GM21526 (cell line): ENCODE results near the gene ILF3.
"Not testable (repeated sequence)": the region's sequence is repeated elsewhere in the genome, so short reads cannot be mapped to it uniquely, and the experiment has no call there.

Source experiments
- ATAC-seq: cut with Tn5 transposase; IDR thresholded peaks from one replicate; pipeline ENCODE4 v1.9.1; 2021; ENCODE audit warnings: moderate library complexity; ENCODE audit not compliant: unreplicated experiment, low FRiP score

ILF3 gene

DNA sequence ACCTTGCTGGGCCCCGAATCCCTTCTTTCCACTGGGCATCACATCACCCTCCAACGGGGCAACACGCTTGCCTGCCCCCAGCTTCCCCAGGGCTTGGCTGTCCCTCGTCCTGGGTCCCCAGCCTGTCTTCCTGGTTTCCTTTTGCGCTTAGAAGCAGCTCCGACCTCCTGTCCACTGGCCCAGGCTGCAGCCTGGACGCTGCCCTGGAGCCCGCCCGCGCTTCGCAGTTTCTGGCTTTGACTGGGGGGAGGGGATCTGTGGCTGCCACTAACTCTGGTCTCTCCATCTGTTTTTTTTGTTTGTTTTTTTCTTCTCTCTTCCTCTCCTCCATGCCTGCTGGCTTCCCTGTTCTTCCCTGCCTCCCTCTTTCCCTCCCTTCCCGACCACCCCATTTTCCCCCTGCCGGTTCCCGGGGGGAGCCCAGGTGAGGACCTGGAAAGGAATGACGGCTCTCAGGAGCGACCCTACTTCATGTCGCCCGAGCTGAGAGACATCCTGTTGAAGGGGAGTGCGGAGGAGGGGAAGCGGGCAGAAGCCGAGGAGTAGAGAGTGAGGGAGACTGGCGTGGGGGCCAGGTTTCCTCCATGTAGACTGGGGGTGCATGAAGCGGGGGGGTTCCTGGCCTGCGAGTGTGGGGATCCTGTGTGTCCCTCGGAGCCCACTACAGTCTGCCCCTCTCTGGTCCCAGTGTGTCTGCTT is 11.5 kb upstream of the ILF3 start:
- no peak for ATAC-seq

DNA sequence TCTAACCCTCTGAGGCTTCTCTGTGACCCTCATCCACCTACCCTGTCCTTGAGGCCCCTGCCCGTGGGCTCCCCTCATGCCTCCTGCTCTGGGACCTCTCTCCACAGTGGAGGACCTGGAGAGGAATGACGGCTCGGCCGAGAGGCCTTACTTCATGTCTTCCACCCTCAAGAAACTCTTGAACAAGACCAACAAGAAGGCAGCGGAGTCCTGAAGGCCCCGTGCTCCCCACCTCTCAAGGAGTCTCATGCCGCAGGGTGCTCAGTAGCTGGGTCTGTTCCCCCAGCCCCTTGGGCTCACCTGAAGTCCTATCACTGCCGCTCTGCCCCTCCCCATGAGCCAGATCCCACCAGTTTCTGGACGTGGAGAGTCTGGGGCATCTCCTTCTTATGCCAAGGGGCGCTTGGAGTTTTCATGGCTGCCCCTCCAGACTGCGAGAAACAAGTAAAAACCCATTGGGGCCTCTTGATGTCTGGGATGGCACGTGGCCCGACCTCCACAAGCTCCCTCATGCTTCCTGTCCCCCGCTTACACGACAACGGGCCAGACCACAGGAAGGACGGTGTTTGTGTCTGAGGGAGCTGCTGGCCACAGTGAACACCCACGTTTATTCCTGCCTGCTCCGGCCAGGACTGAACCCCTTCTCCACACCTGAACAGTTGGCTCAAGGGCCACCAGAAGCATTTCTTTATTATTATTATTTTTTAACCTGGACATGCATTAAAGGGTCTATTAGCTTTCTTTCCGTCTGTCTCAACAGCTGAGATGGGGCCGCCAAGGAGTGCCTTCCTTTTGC is 10.8 kb upstream of the ILF3 start:
- ATAC-seq, result no peak

DNA sequence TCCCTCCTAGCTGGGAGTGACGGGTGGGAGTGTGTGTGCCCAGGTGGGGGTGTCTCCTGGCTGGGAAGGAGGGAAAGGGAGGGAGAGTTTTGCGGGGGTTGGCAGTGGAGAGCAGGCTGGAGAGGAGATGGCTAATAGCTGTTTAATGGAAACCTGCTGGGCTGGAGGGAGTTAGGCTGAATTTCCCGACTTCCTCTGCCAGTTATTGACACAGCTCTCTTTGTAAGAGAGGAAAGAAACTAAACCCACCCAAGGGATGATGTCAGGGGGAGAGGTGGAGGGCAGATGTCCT is 10.2 kb upstream of the ILF3 start:
- no peak for ATAC-seq

DNA sequence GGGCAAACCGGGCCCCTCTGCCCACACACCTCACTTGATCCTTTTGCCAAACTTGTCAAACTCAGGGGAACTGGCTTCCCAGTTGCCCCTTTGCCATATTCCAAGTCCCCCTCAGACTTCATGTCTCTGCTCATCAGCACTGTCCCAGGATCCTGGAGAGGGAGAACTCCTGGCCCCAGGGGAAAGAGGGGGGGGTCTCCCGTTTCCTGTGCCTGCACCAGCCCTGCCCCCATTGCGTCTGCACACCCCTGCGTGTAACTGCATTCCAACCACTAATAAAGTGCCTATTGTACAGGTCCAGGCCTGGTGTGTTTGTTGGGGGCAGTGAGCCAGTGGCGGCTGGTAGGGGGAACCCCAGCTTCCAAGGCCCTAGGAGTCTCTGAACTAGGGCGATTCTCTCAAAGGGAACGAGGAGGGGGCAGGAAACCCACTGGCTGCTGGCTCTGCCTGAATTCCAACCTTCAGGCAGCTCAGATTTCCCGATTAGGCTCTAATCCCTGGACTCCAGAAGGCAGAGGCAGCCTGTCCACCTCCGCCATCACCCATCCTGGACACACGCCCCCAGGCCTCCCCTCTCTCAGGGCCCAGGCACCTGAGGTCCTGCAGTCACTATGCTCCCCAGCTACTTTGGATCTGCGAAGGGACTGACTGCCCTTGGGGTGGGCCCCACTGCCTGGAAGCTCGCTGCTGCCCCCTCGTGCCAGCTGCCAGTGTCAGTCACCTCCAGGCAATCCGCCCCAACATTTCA is 9.7 kb upstream of the ILF3 start:
- ATAC-seq, result no peak

DNA sequence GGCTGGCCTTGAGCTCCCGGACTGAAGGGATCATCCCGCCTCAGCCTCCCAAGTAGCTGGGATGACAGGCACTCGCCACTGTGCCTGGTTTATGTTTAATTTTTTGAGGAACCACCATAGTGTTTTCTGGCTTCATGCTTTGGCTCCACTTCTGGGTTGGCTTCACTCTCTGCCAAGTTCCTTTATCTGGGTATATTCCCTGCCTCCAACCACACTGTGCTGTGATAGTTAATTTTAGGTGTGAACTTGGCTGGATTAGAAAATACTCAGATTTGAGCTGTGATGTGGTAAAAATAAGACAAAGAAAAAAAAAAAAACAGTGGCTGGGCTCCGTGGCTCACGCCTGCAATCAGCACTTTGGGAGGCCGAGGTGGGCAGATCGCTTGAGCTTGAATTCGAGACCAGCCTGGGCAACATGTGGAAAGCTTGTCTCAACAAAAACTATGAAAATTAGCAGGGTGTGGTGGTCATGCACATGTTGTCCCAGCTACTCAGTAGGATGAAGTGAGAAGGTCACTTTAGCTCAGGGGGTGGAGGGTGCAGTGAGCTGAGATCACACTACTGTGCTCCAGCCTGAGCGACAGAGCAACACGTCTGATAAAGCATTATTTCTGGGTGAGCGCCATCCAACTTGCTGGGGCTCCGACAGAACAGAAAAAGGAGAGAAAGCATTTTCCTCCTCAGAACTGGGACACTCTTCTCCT is 7.5 kb upstream of the ILF3 start:
- no peak for ATAC-seq

DNA sequence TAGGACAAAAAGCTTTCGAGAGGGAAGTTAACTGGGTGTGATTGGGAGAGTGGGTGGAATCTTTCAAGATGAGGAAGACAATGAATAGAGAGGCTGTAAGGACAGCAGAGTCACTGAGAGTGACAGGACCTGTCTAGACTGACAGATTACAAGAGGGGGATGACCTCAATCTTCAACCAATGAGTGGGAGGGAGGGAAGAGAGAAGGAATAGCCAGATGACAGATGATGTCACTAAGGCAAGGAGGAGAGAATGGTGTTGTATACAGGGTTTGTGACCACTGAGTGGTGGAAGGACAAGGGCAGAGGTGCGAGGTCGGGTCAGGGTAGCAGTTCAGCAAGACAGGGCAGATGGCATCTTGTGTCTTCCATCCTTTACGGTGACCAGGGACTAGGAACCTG is 5.8 kb upstream of the ILF3 start:
- ATAC-seq, result no peak

DNA sequence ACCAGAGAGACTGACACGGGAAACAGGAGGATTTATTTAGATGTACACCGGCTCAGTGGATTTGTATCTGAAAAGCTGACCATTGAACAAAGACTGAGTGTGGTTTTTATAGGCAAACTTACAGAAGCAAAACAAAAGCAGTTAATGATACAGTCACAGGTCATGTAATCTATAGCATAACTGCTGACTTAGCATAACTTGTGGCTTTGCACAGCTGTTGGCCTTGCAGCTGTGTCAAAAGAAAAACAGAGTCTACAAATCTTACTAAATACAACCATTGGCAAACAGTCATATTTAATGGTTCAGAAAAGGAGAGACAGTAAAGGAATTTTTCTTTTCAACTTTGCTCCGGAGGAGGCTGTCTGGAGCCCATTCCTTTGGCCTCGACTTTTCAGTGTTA is 2.3 kb upstream of the ILF3 start:
- ATAC-seq, result no peak

DNA sequence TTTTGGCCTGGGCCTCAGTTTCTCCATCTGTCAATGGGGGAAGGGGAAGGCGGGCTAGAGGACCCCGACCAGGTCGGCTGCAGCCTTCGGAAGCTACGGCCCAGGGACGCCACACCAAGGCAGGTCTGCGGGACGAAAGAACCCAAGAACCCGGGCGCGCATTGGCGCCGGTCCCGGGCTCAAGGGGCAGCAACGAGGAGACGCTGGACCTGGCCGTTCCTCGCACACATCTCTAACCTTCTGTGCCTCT is 739 bp upstream of the ILF3 start:
- ATAC-seq, result no peak

DNA sequence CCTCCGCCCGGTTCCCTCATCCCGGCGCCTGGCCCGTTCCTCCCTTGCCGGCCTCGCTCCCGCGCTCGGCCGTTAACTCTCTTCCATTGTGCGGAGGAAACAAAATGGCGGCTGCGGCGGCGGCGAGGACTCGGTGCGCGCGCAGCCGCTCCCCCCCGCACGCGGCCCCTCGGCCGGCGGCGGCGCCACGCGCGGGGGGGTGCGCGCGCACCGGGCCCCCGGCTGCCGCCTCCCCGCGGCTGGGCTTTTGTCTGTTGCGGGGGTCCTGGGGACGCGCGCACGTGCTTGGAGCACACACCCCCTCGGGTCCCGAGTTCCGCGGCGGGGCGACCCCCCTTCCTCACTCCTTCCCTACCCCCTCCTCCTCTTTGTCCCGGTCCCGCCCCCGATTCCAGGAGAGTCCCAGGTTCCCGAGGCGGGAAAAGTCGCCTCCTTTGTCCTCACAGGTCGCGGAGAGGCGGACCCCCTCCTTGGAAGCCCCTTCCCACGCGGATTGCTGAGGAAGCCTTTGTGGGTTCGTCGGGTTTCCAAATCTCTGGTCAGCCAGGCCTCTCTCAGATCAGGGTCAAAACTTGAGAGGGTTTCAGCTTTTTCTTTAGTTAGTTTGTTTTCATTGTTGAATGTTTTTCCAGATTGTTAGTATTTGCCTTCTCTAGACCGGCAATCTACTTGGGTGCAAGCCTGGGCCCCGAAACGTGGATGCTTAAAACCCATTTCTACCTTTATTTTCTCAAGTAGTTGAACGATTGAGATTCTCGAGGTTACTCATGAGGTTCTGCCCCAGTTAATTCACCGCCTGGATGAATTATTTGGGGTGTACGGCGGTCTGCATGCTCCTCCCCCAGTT is 687 bp downstream of the ILF3 start:
- no peak for ATAC-seq

DNA sequence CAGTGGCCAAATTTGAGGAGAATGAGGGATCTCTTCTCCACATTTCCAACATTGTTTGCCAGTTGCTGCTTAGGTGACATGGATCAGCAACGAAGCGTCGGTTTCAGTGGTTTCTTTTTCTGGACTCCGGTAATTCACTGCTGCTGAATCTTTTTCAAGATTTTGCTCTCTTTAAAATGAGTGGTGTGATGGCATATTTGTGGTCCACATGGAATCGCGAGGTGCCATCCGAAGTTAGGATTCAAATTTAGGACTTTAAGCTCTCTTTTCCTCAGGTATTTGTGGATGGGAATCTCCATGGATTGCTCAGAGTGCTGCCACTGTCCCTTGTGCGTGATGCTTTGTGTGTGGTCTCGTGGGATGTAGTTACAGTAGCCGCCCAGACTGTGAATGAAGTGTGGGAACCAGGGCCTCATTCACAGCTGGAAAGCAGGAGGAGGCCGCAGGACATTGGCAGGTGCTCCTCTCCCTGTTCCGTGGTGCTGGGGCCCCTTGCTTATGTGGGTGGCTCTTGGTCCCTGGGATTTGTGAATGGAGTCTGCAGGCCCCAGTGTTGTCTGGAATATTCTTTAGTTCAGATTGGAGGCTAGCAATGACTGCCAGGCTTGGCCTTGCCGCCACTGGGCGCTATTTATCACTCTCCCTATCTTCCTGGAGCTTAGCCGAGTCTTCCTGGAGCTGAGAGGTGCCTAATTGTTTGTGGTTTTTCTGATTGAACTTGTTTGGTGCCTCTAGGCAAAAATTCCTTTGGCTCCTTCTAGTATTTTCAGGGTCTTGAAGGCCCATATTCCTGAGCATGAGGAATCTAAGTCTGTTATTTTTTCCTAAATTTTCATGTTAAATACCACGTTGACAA is 1.5 kb downstream of the ILF3 start:
- ATAC-seq, result no peak

DNA sequence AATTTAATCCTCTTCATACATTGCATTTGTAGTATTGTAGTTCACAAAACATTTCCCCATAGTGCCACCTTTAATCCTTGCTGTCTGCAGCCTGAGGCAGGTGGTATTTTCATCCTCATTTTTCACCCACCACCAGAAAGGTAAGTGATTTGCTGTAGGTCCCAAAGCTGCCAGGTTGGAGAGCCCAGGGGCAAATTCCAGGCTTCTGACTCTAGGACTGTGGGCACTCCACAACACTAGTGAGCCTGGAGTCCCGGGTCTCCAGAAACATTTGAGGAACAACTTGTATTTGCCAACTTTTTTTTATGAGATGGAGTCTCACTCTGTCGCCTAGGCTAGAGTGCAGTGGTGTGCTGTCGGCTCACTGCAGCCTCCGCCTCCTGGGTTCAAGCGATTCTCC is 6.2 kb downstream of the ILF3 start:
- no peak for ATAC-seq

DNA sequence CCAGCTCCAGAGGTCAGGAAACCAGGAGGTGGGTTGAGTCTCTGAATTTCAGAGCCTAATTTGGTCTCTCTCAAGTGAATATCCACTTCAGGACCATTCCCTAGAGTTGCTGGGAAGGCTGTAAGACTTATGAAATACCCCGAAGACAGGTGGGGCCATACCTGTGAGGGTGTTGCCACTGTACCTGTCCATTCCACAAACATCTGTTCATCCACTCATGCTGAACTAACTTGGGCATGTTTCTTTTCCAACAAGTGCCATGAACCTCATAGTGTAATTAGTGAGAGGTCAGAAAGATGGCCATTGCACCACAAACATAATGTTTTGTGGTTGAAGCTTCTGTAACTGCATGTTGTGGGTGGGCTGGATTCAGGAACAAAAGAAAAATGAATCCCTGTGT is 7.8 kb downstream of the ILF3 start:
- no peak for ATAC-seq

DNA sequence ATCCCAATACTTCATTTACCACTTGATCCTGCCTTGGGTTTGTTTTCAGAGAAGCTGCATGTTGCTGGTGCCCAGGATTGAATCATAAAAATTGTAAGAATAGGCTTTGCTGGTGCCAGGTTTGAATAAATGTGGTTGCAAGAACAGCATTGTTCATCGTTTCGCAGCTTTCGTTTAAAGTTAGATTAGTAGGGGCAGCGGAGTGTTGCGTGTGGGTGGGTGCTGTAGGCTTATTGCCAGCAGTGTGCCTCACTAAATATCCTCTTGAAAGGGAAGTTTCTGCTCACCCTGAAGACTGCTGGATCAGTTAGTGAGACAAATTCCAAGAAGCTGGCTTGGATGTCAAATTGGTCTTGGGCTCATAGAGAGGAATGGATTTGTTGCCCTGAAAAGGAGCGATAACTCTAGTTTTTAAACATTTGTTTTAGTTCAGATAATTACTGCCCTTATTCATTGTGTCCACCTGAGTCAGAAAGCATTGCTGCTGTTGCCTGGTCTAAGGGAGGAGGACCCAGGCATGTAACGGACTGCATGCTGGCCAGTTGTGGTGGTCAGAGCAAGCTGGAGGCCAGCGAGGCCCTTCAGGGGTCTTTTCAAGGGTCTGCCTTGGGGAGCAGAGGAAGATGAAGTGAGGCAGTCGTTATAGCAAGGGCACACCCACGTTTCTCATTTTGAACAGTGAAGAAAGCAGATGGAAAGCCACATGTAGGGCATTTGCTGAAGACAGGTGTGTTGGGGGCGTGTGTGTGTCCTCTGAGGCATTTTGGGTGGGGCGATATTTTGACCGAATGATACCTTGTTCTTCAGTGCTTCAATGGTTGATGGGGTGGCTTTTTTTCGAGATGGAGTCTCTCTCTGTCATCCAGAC is 8.5 kb downstream of the ILF3 start:
- no peak for ATAC-seq

DNA sequence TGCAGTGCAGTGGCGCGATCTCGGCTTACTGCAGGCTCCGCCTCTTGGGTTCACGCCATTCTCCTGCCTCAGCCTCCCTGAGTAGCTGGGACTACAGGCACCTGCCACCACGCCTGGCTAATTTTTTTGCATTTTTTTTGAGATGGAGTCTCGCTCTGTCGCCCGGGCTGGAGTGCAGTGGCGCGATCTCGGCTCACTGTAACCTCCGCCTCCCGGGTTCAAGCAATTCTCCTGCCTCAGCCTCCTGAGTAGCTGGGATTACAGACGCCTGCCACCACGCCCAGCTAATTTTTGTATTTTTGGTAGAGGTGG is 9.1 kb downstream of the ILF3 start:
- not testable (repeated sequence) for ATAC-seq

DNA sequence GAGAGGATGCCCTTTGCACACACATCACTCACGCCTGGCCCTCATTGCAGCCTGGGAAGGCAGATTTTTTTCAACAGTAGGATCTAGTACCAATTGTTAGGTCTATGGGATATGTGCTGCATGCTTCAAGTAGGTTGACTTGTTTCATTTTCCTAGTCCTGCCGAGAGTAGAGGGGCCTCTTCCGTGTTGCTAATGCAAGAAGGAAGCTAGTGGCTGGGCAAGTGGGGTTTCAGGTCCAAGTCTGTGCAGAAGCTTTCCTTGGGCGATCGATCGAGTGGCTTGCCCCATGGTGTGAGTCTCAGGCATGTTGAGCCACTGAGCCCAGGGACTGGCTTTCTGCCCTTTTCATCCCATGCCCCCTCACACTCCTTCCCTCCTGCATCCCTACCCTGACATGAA is 13.7 kb downstream of the ILF3 start:
- no peak for ATAC-seq

DNA sequence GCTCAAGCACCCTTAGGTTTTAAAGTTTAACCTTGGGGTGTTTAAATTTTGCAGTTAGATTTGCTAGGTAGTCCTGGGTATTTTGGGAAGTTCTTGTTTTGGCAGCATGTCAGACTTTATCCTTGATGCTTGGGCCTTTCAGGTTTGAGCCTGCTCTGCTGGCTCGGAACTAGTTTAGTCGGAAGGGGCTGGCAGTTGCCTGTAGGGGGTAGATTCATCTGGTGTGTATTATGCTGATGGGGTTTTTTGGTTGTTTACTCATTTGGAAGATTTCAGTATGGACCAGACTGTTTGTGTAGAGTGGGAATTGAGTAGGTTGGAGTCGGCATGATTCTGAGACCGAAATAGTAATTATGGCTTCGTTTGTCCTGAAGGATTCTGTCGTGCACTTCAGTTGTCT is 15.1 kb downstream of the ILF3 start:
- ATAC-seq, result no peak

DNA sequence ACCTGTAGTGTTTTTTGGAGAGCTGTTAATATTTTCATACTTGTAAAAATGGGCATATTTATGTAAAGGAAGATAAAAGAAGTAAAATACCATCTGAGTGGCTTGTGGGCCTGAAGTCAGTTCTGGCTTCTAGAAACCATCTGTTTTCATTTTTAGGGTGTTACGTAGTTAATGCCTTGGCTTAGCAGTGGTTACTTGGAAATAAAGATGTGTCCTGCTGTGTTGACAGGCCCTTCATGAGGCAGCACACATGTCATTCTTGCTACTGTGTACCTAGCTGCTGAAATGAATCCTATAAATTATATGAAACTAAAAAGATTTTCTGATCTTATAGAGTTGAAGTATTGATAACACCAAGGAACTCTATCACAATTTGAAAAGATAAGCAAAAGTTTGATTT is 16.0 kb downstream of the ILF3 start:
- ATAC-seq, result no peak

DNA sequence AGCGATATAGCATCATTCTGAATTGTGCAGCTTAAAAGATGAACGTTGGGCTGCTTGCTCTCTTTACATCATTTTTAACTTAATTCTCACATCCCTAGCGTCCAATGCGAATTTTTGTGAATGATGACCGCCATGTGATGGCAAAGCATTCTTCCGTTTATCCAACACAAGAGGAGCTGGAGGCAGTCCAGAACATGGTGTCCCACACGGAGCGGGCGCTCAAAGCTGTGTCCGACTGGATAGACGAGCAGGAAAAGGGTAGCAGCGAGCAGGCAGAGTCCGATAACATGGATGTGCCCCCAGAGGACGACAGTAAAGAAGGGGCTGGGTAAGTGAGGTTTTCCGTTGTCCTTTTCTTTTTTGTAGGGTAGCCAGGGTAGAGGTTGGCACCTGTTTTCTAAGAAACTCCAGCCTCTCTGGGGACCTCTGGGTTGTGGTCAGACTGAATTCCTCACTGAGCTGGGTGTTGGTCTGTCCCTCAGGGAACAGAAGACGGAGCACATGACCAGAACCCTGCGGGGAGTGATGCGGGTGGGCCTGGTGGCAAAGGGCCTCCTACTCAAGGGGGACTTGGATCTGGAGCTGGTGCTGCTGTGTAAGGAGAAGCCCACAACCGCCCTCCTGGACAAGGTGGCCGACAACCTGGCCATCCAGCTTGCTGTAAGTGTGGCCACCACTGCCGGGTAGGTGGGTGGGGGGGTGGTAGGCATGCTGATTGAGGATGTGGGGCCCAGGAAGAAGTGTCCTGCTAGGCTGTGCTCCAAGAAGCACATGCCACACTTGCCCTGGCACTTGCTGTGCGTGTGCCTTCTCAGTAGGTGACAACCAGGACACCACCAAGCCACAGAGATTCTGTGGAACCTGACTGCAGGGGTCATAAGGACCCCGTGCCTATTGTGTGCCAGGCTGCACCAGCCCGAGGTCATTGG is 17.0 kb downstream of the ILF3 start:
- no peak for ATAC-seq
